DND-41 (cell line): ENCODE results near the gene ARSB.

ENCODE experiments used
- ATAC-seq: fragments of 200-7000 bp; cut with Tn5 transposase; 3 replicates; pipeline ENCODE4 v1.9.1; 2021; ENCODE audit warnings: low read depth; ENCODE audit not compliant: insufficient read depth
- DNase-seq: peaks from one replicate; pipeline ENCODE4 v3.0.0-alpha.2; 2020
- H2AFZ ChIP-seq: 2 replicates; pipeline ENCODE4 v1.6.0; 2012; ENCODE audit warnings: low read depth, low read length
- H3K27ac ChIP-seq: 2 replicates; pipeline ENCODE4 v1.5.1; 2012; ENCODE audit warnings: low read length, inconsistent platforms
- H3K27me3 ChIP-seq: fragments of 200-600 bp; sonication (generic); 2 replicates; pipeline ENCODE4 v1.6.0; 2012; ENCODE audit warnings: low read length, mild to moderate bottlenecking, inconsistent platforms; ENCODE audit not compliant: insufficient read depth, poor library complexity
- H3K36me3 ChIP-seq: 2 replicates; pipeline ENCODE4 v1.5.1; 2012; ENCODE audit warnings: low read length, inconsistent platforms; ENCODE audit not compliant: insufficient read depth
- H3K4me1 ChIP-seq: 2 replicates; pipeline ENCODE4 v1.5.1; 2012; ENCODE audit warnings: mild to moderate bottlenecking, low read length; ENCODE audit not compliant: insufficient read depth
- H3K4me2 ChIP-seq: 2 replicates; pipeline ENCODE4 v1.6.0; 2012; ENCODE audit warnings: mild to moderate bottlenecking, moderate library complexity, low read length, inconsistent platforms; ENCODE audit not compliant: insufficient read depth
- H3K4me3 ChIP-seq, 2 experiments: fragments of 200-600 bp in 1 of 2; shearing (Covaris generic) in 1 of 2; 2 replicates each; pipeline ENCODE4 v1.5.1; 2012 to 2016; ENCODE audit warnings: inconsistent platforms in 2 of 2, low read length in 2 of 2, mild to moderate bottlenecking in 2 of 2, low read depth in 1 of 2, moderate library complexity in 1 of 2
- H3K79me2 ChIP-seq: 2 replicates; pipeline ENCODE4 v1.6.0; 2012; ENCODE audit warnings: low read length, inconsistent platforms; ENCODE audit not compliant: insufficient read depth
- H3K9ac ChIP-seq: 2 replicates; pipeline ENCODE4 v1.6.0; 2012; ENCODE audit warnings: low read depth, mild to moderate bottlenecking, inconsistent platforms, low read length, moderate library complexity
- H3K9me3 ChIP-seq: 2 replicates; pipeline ENCODE4 v1.5.1; 2012; ENCODE audit warnings: low read length, moderate library complexity, mild to moderate bottlenecking, inconsistent platforms; ENCODE audit not compliant: insufficient read depth, severe bottlenecking
- H4K20me1 ChIP-seq: 2 replicates; pipeline ENCODE4 v1.6.0; 2012; ENCODE audit warnings: low read length; ENCODE audit not compliant: insufficient read depth
- CTCF ChIP-seq: IDR thresholded peaks from 2 replicates; pipeline ENCODE4 v1.5.1; 2012; ENCODE audit warnings: borderline replicate concordance, low read length, moderate library complexity, mild to moderate bottlenecking; ENCODE audit not compliant: poor library complexity, severe bottlenecking; ENCODE audit errors: extremely low read depth
- EZH2 ChIP-seq: IDR thresholded peaks from 3 replicates; pipeline ENCODE4 v1.6.1; 2012; ENCODE audit warnings: borderline replicate concordance, low read depth, mild to moderate bottlenecking, moderate library complexity, low read length, inconsistent platforms; ENCODE audit not compliant: severe bottlenecking

Gene ARSB

DNA sequence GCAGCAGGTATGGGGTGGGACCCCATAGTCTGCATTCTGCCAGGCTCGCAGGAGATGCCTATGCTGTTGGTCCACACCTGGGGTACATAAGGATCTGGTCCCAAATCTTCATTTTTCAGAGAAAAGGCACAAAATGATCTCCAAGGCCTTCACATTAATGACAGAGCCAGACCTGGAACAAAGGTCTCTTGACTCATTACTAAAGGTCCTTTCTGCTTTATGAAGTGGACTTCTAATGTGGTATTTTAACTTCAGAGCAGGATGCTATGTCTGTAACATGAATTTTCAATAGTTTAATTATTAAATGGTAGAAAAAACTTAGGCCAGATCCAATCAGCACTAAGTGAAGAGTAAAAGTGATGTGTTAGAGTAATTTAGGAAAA, 46.4 kb upstream of the ARSB start:
- Histone ChIP-seq H3K4me2 (no peak overlapping the region), H3K27me3 (peaks cover 2% of the 10 kb centered on the region)
- DNase-seq, result no peak

GRCh38 chr5:79030663-79031484, 45.8 kb upstream of the ARSB start:
- no peaks in the 10 kb centered on the region for H3K79me2 ChIP-seq
- no peak for TF ChIP-seq CTCF
- TF ChIP-seq EZH2, result no peak
- no peaks in the 10 kb centered on the region for H3K9me3 ChIP-seq
- no peak overlapping the region for H3K9ac ChIP-seq
- no peak overlapping the region for H3K27ac ChIP-seq
- H3K4me2 ChIP-seq, result no peak overlapping the region
- no peak overlapping the region for H3K4me3 ChIP-seq
- DNase-seq (no peak), ATAC-seq (no peak)
- H3K4me1 ChIP-seq, result no peaks in the 10 kb centered on the region
- H4K20me1 ChIP-seq, result no peaks in the 10 kb centered on the region
- no peaks in the 10 kb centered on the region for H3K36me3 ChIP-seq
- H2AFZ ChIP-seq, result no peak overlapping the region
- peaks cover 4% of the 10 kb centered on the region for H3K27me3 ChIP-seq

More for the DNA sequence above, 46.4 kb upstream of the ARSB start:
- no peak overlapping the region for H3K4me3 ChIP-seq
- no peaks in the 10 kb centered on the region for H4K20me1 ChIP-seq
- ATAC-seq, result no peak
- H3K9ac ChIP-seq, result no peak overlapping the region
- TF ChIP-seq EZH2, result no peak
- no peak for TF ChIP-seq CTCF
- H3K9me3 ChIP-seq, result no peaks in the 10 kb centered on the region
- H3K4me1 ChIP-seq, result no peaks in the 10 kb centered on the region
- H3K27ac ChIP-seq, result no peak overlapping the region
- H3K79me2 ChIP-seq, result no peaks in the 10 kb centered on the region
- H3K36me3 ChIP-seq, result no peaks in the 10 kb centered on the region
- H2AFZ ChIP-seq, result no peak overlapping the region

DNA sequence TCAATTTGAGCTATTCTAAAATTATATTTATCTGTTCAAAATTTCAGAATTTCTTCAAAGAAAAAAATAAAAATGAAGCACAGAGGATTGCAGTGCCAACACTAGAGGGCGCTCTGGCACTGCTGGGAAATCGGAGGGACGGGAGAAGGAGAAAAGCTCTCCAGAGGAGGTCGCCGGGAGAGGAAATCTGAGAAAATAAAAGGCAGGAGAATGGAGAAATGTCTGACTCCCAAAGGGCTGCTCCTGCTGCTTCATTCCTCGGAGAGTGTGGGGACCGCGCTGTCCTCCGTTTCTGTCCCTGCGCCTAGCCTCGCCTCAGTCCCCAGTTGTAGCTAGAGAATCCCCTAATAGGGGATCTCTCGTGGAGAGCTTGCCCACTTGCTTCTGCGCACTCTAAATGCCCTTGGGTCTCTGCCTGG, 40.0 kb upstream of the ARSB start:
- peaks cover 4% of the 10 kb centered on the region; the same call in 1 of the 2 replicates for H3K4me1 ChIP-seq
- H3K9me3 ChIP-seq, result no peaks in the 10 kb centered on the region
- H2AFZ ChIP-seq, result no peak overlapping the region
- peak; percentile 56 for ATAC-seq
- no peaks in the 10 kb centered on the region for H4K20me1 ChIP-seq
- no peak overlapping the region for H3K9ac ChIP-seq
- H3K27ac ChIP-seq, result no peak overlapping the region
- peak overlapping the region; percentile 44; the same call in 1 of the 2 replicates for H3K4me2 ChIP-seq
- peak; percentile 62 for DNase-seq
- TF ChIP-seq CTCF (peak; percentile 88), EZH2 (no peak)
- H3K79me2 ChIP-seq, result no peaks in the 10 kb centered on the region
- H3K27me3 ChIP-seq, result peaks cover 4% of the 10 kb centered on the region
- H3K36me3 ChIP-seq, result no peaks in the 10 kb centered on the region
- H3K4me3 ChIP-seq, result no peak overlapping the region
